Tibial nerve (tissue), 4 donors: ENCODE data around the gene ASPSCR1.

Experiments used
- EP300 ChIP-seq, 2 donors: sonication (generic); formaldehyde crosslinking; IDR thresholded peaks; one replicate each; pipeline ENCODE4 v1.6.1; 2017; ENCODE audit warnings: antibody characterized with exemption in 2 of 2, mild to moderate bottlenecking in 1 of 2
- POLR2A ChIP-seq, 2 donors: fragments of 450-650 bp; IDR thresholded peaks; one replicate each; pipeline ENCODE4 v1.6.1; 2017; ENCODE audit warnings: antibody characterized with exemption in 2 of 2, mild to moderate bottlenecking in 2 of 2, moderate library complexity in 2 of 2
- TF ChIP-seq, protein P1 (sequence below), 5 experiments: fragments of 200-600 bp in 3 of 5; fragments of 450-650 bp in 2 of 5; sonication (generic) in 3 of 5; IDR thresholded peaks; one replicate each; pipeline ENCODE4 v1.5.1; 2016 to 2019; ENCODE audit warnings: antibody characterized with exemption in 5 of 5, mild to moderate bottlenecking in 3 of 5, moderate library complexity in 2 of 5

DNA sequence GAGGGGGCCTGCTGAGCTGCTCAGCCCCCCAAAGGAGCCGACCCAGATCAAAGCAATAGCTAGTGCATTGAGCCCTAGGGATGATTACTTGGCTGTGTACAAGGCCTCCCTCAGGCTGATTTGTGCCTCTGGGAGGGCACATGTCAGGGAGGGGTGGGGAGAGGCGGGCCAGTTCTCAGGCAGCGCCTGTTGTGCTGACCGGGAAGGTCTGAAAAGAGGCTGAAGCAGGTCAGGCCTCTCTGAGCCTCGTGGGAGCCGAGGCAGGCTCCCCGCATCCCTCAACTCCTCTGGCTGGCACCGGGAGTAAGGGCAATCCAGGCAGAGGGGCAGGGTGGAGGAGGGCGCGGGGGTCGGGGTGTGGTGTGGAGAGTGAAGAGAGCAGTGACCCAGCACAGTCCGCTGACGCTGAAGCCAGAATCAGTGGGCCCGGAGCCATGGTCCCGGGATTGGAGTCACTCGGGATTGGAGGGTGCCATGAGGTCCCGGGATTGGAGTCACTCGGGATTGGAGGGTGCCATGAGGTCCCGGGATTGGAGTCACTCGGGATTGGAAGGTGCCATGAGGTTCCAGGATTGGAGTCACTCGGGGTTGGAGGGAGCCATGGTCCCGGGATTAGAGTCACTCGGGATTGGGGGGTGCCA, 57.1 kb downstream of the ASPSCR1 start:
- TF ChIP-seq, protein P1, sequence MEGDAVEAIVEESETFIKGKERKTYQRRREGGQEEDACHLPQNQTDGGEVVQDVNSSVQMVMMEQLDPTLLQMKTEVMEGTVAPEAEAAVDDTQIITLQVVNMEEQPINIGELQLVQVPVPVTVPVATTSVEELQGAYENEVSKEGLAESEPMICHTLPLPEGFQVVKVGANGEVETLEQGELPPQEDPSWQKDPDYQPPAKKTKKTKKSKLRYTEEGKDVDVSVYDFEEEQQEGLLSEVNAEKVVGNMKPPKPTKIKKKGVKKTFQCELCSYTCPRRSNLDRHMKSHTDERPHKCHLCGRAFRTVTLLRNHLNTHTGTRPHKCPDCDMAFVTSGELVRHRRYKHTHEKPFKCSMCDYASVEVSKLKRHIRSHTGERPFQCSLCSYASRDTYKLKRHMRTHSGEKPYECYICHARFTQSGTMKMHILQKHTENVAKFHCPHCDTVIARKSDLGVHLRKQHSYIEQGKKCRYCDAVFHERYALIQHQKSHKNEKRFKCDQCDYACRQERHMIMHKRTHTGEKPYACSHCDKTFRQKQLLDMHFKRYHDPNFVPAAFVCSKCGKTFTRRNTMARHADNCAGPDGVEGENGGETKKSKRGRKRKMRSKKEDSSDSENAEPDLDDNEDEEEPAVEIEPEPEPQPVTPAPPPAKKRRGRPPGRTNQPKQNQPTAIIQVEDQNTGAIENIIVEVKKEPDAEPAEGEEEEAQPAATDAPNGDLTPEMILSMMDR (IDR thresholded peaks at IDR 0.05): no peak
- TF ChIP-seq POLR2A (IDR thresholded peaks at IDR 0.05) (no peak), EP300 (IDR thresholded peaks at IDR 0.05) (no peak)
